SU-DHL-6 (cell line): ENCODE results near the gene RAB6A.

ENCODE experiments used
- H2AFZ ChIP-seq: fragments of 200-600 bp; sonication (generic); 2 replicates; pipeline ENCODE4 v1.6.1; 2014; ENCODE audit warnings: low read depth, mild to moderate bottlenecking, moderate library complexity, mixed read lengths, antibody characterized with exemption, low read length; ENCODE audit not compliant: severe bottlenecking
- H3F3A ChIP-seq: fragments of 200-600 bp; shearing (Covaris generic); 2 replicates; pipeline ENCODE4 v1.6.0; 2016; ENCODE audit warnings: antibody characterized with exemption, mild to moderate bottlenecking; ENCODE audit not compliant: insufficient read depth
- H3K27ac ChIP-seq: fragments of 200-600 bp; sonication (generic); 2 replicates; pipeline ENCODE4 v1.5.1; 2016; ENCODE audit warnings: low read depth, mild to moderate bottlenecking, low read length, moderate library complexity, mixed read lengths
- H3K27me3 ChIP-seq: fragments of 200-600 bp; sonication (generic), shearing (Covaris generic); 2 replicates; pipeline ENCODE4 v1.6.0; 2014; ENCODE audit warnings: mild to moderate bottlenecking, low read length
- H3K36me3 ChIP-seq: fragments of 200-600 bp; sonication (generic); 2 replicates; pipeline ENCODE4 v1.6.1; 2014; ENCODE audit warnings: mild to moderate bottlenecking, low read length, mixed read lengths
- H3K4me2 ChIP-seq: fragments of 300-600, 200-600 bp; shearing (Covaris generic), sonication (generic); 2 replicates; pipeline ENCODE4 v1.6.0; 2014; ENCODE audit warnings: low read length, low read depth, mild to moderate bottlenecking; ENCODE audit not compliant: poor library complexity, severe bottlenecking
- H3K4me3 ChIP-seq: fragments of 200-600 bp; sonication (generic); 2 replicates; pipeline ENCODE4 v1.5.1; 2014; ENCODE audit warnings: antibody characterized with exemption, low read length, mild to moderate bottlenecking, mixed read lengths; ENCODE audit not compliant: insufficient read depth, poor library complexity, severe bottlenecking
- H3K79me2 ChIP-seq: fragments of 200-600 bp; sonication (generic); 2 replicates; pipeline ENCODE4 v1.6.1; 2014; ENCODE audit warnings: mild to moderate bottlenecking, low read length, moderate library complexity; ENCODE audit not compliant: insufficient read depth
- H3K9ac ChIP-seq: fragments of 200-600 bp; sonication (generic); 2 replicates; pipeline ENCODE4 v1.7.0; 2014; ENCODE audit warnings: mild to moderate bottlenecking, low read length
- H3K9me2 ChIP-seq: fragments of 200-600 bp; sonication (generic); replicated peaks from 2 replicates; pipeline ENCODE4 v1.6.1; 2014; ENCODE audit warnings: low read length; ENCODE audit not compliant: insufficient read depth
- H3K9me3 ChIP-seq: fragments of 200-600 bp; sonication (generic); 2 replicates; pipeline ENCODE4 v1.6.1; 2014; ENCODE audit warnings: low read length, mixed read lengths; ENCODE audit not compliant: insufficient read depth
- H4K20me1 ChIP-seq: fragments of 200-600 bp; sonication (generic); 2 replicates; pipeline ENCODE4 v1.6.1; 2014; ENCODE audit warnings: low read depth, mild to moderate bottlenecking, antibody characterized with exemption, low read length, moderate library complexity, mixed read lengths
- EZH2phosphoT487 ChIP-seq: fragments of 200-600 bp; sonication (generic), shearing (Covaris generic); conservative IDR thresholded peaks from 2 replicates; pipeline ENCODE4 v1.6.1; 2018; ENCODE audit warnings: mild to moderate bottlenecking, antibody characterized with exemption, low read length, moderate library complexity, mixed read lengths
- TF ChIP-seq, protein P1 (sequence below): fragments of 200-600 bp; sonication (generic); IDR thresholded peaks from one replicate; pipeline ENCODE4 v1.5.1; 2017; ENCODE audit warnings: antibody characterized with exemption, mild to moderate bottlenecking, low read length, moderate library complexity; ENCODE audit not compliant: insufficient read depth, poor library complexity, severe bottlenecking

RAB6A gene

GRCh38 chr11:73729594-73730206, 31.2 kb downstream of the RAB6A start:
- peaks cover 17% of the 10 kb centered on the region; the same call in 1 of the 2 replicates for H3F3A ChIP-seq
- no peak overlapping the region for H3K27ac ChIP-seq
- no peak overlapping the region for H3K4me2 ChIP-seq
- H3K9me3 ChIP-seq = no peaks in the 10 kb centered on the region
- H3K9ac ChIP-seq = no peak overlapping the region
- H3K36me3 ChIP-seq = peaks cover 7% of the 10 kb centered on the region; the same call in 1 of the 2 replicates
- no peak overlapping the region for H3K4me3 ChIP-seq
- H3K9me2 ChIP-seq = no peaks in the 10 kb centered on the region
- peaks cover 39% of the 10 kb centered on the region for H3K79me2 ChIP-seq
- no peaks in the 10 kb centered on the region for H3K27me3 ChIP-seq
- 0 out of 2 replicates have a peak, but pooled peaks cover 7% of the 10 kb centered on the region for H4K20me1 ChIP-seq
- TF ChIP-seq, protein P1, sequence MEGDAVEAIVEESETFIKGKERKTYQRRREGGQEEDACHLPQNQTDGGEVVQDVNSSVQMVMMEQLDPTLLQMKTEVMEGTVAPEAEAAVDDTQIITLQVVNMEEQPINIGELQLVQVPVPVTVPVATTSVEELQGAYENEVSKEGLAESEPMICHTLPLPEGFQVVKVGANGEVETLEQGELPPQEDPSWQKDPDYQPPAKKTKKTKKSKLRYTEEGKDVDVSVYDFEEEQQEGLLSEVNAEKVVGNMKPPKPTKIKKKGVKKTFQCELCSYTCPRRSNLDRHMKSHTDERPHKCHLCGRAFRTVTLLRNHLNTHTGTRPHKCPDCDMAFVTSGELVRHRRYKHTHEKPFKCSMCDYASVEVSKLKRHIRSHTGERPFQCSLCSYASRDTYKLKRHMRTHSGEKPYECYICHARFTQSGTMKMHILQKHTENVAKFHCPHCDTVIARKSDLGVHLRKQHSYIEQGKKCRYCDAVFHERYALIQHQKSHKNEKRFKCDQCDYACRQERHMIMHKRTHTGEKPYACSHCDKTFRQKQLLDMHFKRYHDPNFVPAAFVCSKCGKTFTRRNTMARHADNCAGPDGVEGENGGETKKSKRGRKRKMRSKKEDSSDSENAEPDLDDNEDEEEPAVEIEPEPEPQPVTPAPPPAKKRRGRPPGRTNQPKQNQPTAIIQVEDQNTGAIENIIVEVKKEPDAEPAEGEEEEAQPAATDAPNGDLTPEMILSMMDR = no peak
- TF ChIP-seq EZH2phosphoT487 = no peak
- no peak overlapping the region for H2AFZ ChIP-seq

GRCh38 chr11:73728000-73728399, 32.9 kb downstream of the RAB6A start:
- Histone ChIP-seq H3K27ac (no peak overlapping the region), H3F3A (peaks cover 17% of the 10 kb centered on the region; the same call in 1 of the 2 replicates), H3K4me3 (no peak overlapping the region), H3K36me3 (peaks cover 7% of the 10 kb centered on the region; the same call in 1 of the 2 replicates), H3K9me3 (no peaks in the 10 kb centered on the region), H3K4me2 (no peak overlapping the region), H3K9me2 (no peaks in the 10 kb centered on the region), H3K27me3 (no peaks in the 10 kb centered on the region), H3K9ac (no peak overlapping the region), H3K79me2 (peaks cover 26% of the 10 kb centered on the region), H4K20me1 (0 out of 2 replicates have a peak, but pooled peaks cover 4% of the 10 kb centered on the region), H2AFZ (no peak overlapping the region)
- no peak for TF ChIP-seq EZH2phosphoT487
- TF ChIP-seq, protein P1 = no peak

- no peak overlapping the region for H3K4me2 ChIP-seq
- H3K4me3 ChIP-seq = no peak overlapping the region
- TF ChIP-seq, protein P1 = no peak
- no peak for TF ChIP-seq EZH2phosphoT487
- H3K9ac ChIP-seq = no peak overlapping the region
- H3K36me3 ChIP-seq = peaks cover 7% of the 10 kb centered on the region; the same call in 1 of the 2 replicates
- no peaks in the 10 kb centered on the region for H3K9me3 ChIP-seq
- no peak overlapping the region for H3K27ac ChIP-seq
- peaks cover 26% of the 10 kb centered on the region for H3K79me2 ChIP-seq
- H3K27me3 ChIP-seq = no peaks in the 10 kb centered on the region
- no peaks in the 10 kb centered on the region for H3K9me2 ChIP-seq
- H3F3A ChIP-seq = peaks cover 17% of the 10 kb centered on the region; the same call in 1 of the 2 replicates
- H4K20me1 ChIP-seq = 0 out of 2 replicates have a peak, but pooled peaks cover 4% of the 10 kb centered on the region
- H2AFZ ChIP-seq = no peak overlapping the region
These were observed 34.0 kb downstream of the RAB6A start for GRCh38 chr11:73726825-73727224.
